GM12878 (cell line): Measurements from ENCODE around the gene DCX. TPM values are rescaled to one million over a fixed set of nuclear protein-coding genes. Genes with fewer than 3 reads are reported as not detected.

Experiments
- ATAC-seq: fragments of 200-7000 bp; cut with Tn5 transposase; 3 replicates; pipeline ENCODE4 v1.9.1; 2020; ENCODE audit warnings: mild to moderate bottlenecking, moderate library complexity
- BruUV-seq: library from RNA; stranded (reverse); fragments of 400-500 nt; replicated peaks from 2 replicates; lab custom pipeline; 2021; lab: Mats Ljungman, UMichigan
- CTCF ChIA-PET: fragments of 300-600 bp; sonication (Branson Sonifier 250); formaldehyde crosslinking; extraction: SDS; loops from one replicate; lab custom pipeline; 2021; ENCODE audit warnings: inconsistent platforms; lab: Yijun Ruan, JAX
- POLR2A ChIA-PET: fragments of 350-600 bp; formaldehyde crosslinking; extraction: SDS; loops from one replicate; lab custom pipeline; 2021; ENCODE audit warnings: inconsistent platforms; lab: Charles Lee
- RAD21 ChIA-PET: fragments of 300-600 bp; sonication (Branson Sonifier 250); formaldehyde crosslinking; loops from one replicate; lab custom pipeline; 2023; ENCODE audit warnings: antibody characterized with exemption; ENCODE audit not compliant: unreplicated experiment; lab: Charles Lee
- SMC1A ChIA-PET: fragments of 300-600 bp; sonication (Branson Sonifier 250); formaldehyde crosslinking; loops from one replicate; lab custom pipeline; 2023; ENCODE audit not compliant: unreplicated experiment, uncharacterized antibody; lab: Charles Lee
- DNase-seq: peaks from one replicate; pipeline ENCODE4 v3.0.0-alpha.2; 2011; ENCODE audit warnings: low read depth, low spot score
- FAIRE-seq: peaks from 3 replicates; lab custom pipeline; 2011; peaks lifted over from hg19 to GRCh38; lab: Jason Lieb, UNC
- H2AFZ ChIP-seq: 2 replicates; pipeline ENCODE4 v1.6.0; 2011; ENCODE audit warnings: low read depth, low read length, control low read depth; ENCODE audit not compliant: control insufficient read depth
- H3K27ac ChIP-seq: 2 replicates; pipeline ENCODE4 v1.5.1; 2011; ENCODE audit warnings: control low read depth; ENCODE audit not compliant: control insufficient read depth, insufficient read depth
- H3K27me3 ChIP-seq, 2 experiments: replicated peaks in 1 of 2; 2 replicates each; pipeline versions ENCODE4 v1.6.0 to v1.6.1; 2011; ENCODE audit warnings: low read length in 1 of 2; ENCODE audit not compliant: control insufficient read depth in 2 of 2, insufficient read depth in 2 of 2
- H3K36me3 ChIP-seq, 2 experiments: 2 replicates each; pipeline ENCODE4 v1.5.1; 2011; ENCODE audit warnings: low read length in 1 of 2; ENCODE audit not compliant: control insufficient read depth in 2 of 2, insufficient read depth in 2 of 2
- H3K4me1 ChIP-seq: 2 replicates; pipeline ENCODE4 v1.6.1; 2011; ENCODE audit warnings: mild to moderate bottlenecking, low read length, moderate library complexity, mixed read lengths; ENCODE audit not compliant: control insufficient read depth, insufficient read depth
- H3K4me2 ChIP-seq: 2 replicates; pipeline ENCODE4 v1.6.0; 2011; ENCODE audit warnings: control low read depth; ENCODE audit not compliant: control insufficient read depth, insufficient read depth
- H3K4me3 ChIP-seq: fragments of 200-600 bp; sonication (generic); 2 replicates; pipeline ENCODE4 v1.5.1; 2016
- H3K79me2 ChIP-seq: 2 replicates; pipeline ENCODE4 v1.6.0; 2011; ENCODE audit warnings: low read length; ENCODE audit not compliant: control insufficient read depth, insufficient read depth
- H3K9ac ChIP-seq: 2 replicates; pipeline ENCODE4 v1.8.0; 2011; ENCODE audit warnings: low read length, control low read depth, mixed read lengths; ENCODE audit not compliant: control insufficient read depth, insufficient read depth
- H3K9me3 ChIP-seq: replicated peaks from 3 replicates; pipeline ENCODE4 v1.5.1; 2011; ENCODE audit warnings: mild to moderate bottlenecking, low read length; ENCODE audit not compliant: control insufficient read depth, insufficient read depth
- H4K20me1 ChIP-seq: 2 replicates; pipeline ENCODE4 v1.6.0; 2011; ENCODE audit not compliant: control insufficient read depth, insufficient read depth
- CBFB ChIP-seq: IDR thresholded peaks from 2 replicates; pipeline ENCODE4 v1.6.1; 2016; ENCODE audit warnings: antibody characterized with exemption, low read depth
- CREB1 ChIP-seq: IDR thresholded peaks from 2 replicates; pipeline ENCODE4 v1.6.1; 2012; ENCODE audit warnings: low read depth, mild to moderate bottlenecking, inconsistent platforms
- E4F1 ChIP-seq: fragments of 450-650 bp; IDR thresholded peaks from 2 replicates; pipeline ENCODE4 v1.6.1; 2018; ENCODE audit warnings: borderline replicate concordance, mild to moderate bottlenecking; ENCODE audit not compliant: partially characterized antibody
- FOXK2 ChIP-seq: fragments of 450-650 bp; IDR thresholded peaks from 2 replicates; pipeline ENCODE4 v1.6.1; 2017; ENCODE audit warnings: mild to moderate bottlenecking, moderate library complexity
- HDGF ChIP-seq: fragments of 450-650 bp; IDR thresholded peaks from 2 replicates; pipeline ENCODE4 v1.6.1; 2016; ENCODE audit warnings: antibody characterized with exemption
- JUNB ChIP-seq: IDR thresholded peaks from 2 replicates; pipeline ENCODE4 v1.6.1; 2016; ENCODE audit warnings: antibody characterized with exemption, mild to moderate bottlenecking
- SRF ChIP-seq, 2 experiments: IDR thresholded peaks; 2 replicates each; pipeline ENCODE4 v1.6.1; 2011; ENCODE audit warnings: low read depth in 2 of 2, low read length in 2 of 2, mild to moderate bottlenecking in 1 of 2, moderate library complexity in 1 of 2
- ZZZ3 ChIP-seq: IDR thresholded peaks from 2 replicates; pipeline ENCODE4 v1.6.1; 2011; ENCODE audit warnings: low read depth; ENCODE audit not compliant: control insufficient read depth, insufficient read length
- whole genome bisulfite sequencing: methylation state at CpG from one replicate; pipeline ENCODE4 v1.1.6; 2016; ENCODE audit warnings: low lambda C conversion rate; ENCODE audit not compliant: insufficient replicate concordance, insufficient coverage; ENCODE audit errors: missing lambda C conversion rate; 5-methylcytosine and 5-hydroxymethylcytosine counted together
- in situ Hi-C: fragments of 300-500 bp; cut with MboI; formaldehyde crosslinking; loops from 9 replicates; pipeline ENCODE4 v1.14.3; 2018; ENCODE audit warnings: mixed read lengths
- intact Hi-C: fragments of 100-400 bp; cut with micrococcal nuclease; formaldehyde crosslinking; loops from one replicate; pipeline ENCODE4 v1.14.2; 2022; ENCODE audit not compliant: unreplicated experiment
- polyA plus RNA-seq, 11 experiments: library from polyadenylated mRNA; depleted of rRNA in 4 of 11; unstranded in 6 of 11; stranded (reverse) in 5 of 11; fragments of >200 nt; fragmentation: Nextera tagmentation in 4 of 11; fragmentation: Illumina TruSeq in 1 of 11; extraction: Ambion mirVana in 4 of 11; extraction: Trizol in 1 of 11; gene quantifications; 1 replicate in 1 of 11; 2 replicates in 10 of 11; pipeline versions ENCODE4 v1.2.1 to v1.2.3, GENCODE V29; 2011 to 2016; ENCODE audit warnings: inconsistent platforms in 2 of 11, missing spikeins in 2 of 11, low read depth in 1 of 11
- total RNA-seq, 4 experiments: library from RNA; depleted of rRNA in 3 of 4; stranded (reverse); fragments of >200 nt in 3 of 4; fragmentation: Illumina TruSeq in 1 of 4; extraction: Trizol in 1 of 4; gene quantifications; 2 replicates each; pipeline versions ENCODE4 v1.2.1 to v1.2.3, GENCODE V29; 2013 to 2021
- TF ChIP-seq, protein P1 (sequence below): fragments of 450-650 bp; conservative IDR thresholded peaks from 2 replicates; pipeline ENCODE4 v1.6.1; 2017; ENCODE audit warnings: mild to moderate bottlenecking, moderate library complexity

The DCX gene
- total and polyA plus RNA-seq, 10 of the 15 experiments (the other 5 are each of a cell fraction or from before 2014, with no cell fraction given), result under 0.01 TPM; not detected in 9

- ATAC-seq (no peak), DNase-seq (no peak), FAIRE-seq (no peak)
- Histone ChIP-seq H3K4me1 (no peaks in the 10 kb centered on the region), H3K4me2 (no peak overlapping the region), H3K9me3 (no peaks in the 10 kb centered on the region), H2AFZ (no peak overlapping the region), H3K36me3 (no peaks in the 10 kb centered on the region), H4K20me1 (no peaks in the 10 kb centered on the region), H3K27me3 (no peaks in the 10 kb centered on the region; a peak in 2 of 4 replicates), H3K79me2 (no peaks in the 10 kb centered on the region), H3K27ac (no peak overlapping the region), H3K4me3 (no peak overlapping the region), H3K9ac (no peak overlapping the region)
- no TSS peak for BruUV-seq
- no peak for TF ChIP-seq HDGF
- TF ChIP-seq, protein P1, sequence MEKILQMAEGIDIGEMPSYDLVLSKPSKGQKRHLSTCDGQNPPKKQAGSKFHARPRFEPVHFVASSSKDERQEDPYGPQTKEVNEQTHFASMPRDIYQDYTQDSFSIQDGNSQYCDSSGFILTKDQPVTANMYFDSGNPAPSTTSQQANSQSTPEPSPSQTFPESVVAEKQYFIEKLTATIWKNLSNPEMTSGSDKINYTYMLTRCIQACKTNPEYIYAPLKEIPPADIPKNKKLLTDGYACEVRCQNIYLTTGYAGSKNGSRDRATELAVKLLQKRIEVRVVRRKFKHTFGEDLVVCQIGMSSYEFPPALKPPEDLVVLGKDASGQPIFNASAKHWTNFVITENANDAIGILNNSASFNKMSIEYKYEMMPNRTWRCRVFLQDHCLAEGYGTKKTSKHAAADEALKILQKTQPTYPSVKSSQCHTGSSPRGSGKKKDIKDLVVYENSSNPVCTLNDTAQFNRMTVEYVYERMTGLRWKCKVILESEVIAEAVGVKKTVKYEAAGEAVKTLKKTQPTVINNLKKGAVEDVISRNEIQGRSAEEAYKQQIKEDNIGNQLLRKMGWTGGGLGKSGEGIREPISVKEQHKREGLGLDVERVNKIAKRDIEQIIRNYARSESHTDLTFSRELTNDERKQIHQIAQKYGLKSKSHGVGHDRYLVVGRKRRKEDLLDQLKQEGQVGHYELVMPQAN, result no peak
- no peak for TF ChIP-seq CBFB
- no peak for TF ChIP-seq JUNB
- WGBS, result 32% methylated on average over 8 of the region's 8 CpGs
- SMC1A ChIA-PET, result no interaction called here
- POLR2A ChIA-PET, result no interaction called here
- CTCF ChIA-PET, result interaction anchor here (1.5 kb wide), 1 partner anchor 9 kb away, joined by 4 read pairs; no protein-coding TSS in a partner anchor
- in situ Hi-C loops, result no loop called here
- RAD21 ChIA-PET, result no interaction called here
- intact Hi-C loops, result no loop called here
These were observed 127.2 kb downstream of the DCX start for GRCh38 chrX:111284631-111285293.

DNA sequence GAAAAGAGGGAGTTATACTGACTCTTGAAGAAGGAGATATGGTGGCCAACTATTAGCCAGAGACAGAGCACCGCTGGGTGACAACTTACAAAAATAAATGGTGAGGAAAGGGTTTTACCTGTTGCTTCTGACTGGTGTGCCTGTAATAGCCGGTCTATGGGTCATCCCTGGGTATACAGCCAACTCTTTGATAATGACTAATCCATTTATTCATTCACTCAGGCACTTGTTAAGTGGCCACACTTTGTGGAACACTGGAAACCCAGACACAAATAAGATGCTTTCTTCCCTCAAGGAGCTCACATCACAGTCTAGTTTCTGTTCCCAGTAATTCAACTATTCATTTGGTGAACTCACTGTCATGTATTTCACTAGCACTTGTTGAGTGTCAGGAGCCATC lies 128.5 kb downstream of the DCX start:
- Histone ChIP-seq H3K36me3 (no peaks in the 10 kb centered on the region), H3K79me2 (no peaks in the 10 kb centered on the region), H4K20me1 (no peaks in the 10 kb centered on the region), H3K4me2 (no peak overlapping the region), H3K9me3 (no peaks in the 10 kb centered on the region), H3K4me1 (no peaks in the 10 kb centered on the region), H3K27ac (no peak overlapping the region), H2AFZ (no peak overlapping the region), H3K4me3 (no peak overlapping the region), H3K27me3 (no peaks in the 10 kb centered on the region; a peak in 2 of 4 replicates), H3K9ac (no peak overlapping the region)
- WGBS, result 0% methylated on average over 2 of the region's 2 CpGs
- ChIA-PET RAD21 (no interaction called here), SMC1A (no interaction called here), POLR2A (no interaction called here), CTCF (interaction anchor here (1.0 kb wide), 1 partner anchor 10 kb away, joined by 3 read pairs; no protein-coding TSS in a partner anchor)
- in situ Hi-C loops (no loop called here), intact Hi-C loops (no loop called here)
- no peak for FAIRE-seq
- no peak for DNase-seq
- ATAC-seq, result no peak
- no TSS peak for BruUV-seq
- TF ChIP-seq SRF (IDR thresholded peaks at IDR 0.05; ENCODE audit: low read depth in 2 of 2, low read length in 2 of 2), result no peak
- no peak for TF ChIP-seq CREB1
- no peak for TF ChIP-seq E4F1
- no peak for TF ChIP-seq ZZZ3
- no peak for TF ChIP-seq FOXK2
